Vagina (tissue), 2 donors: Measurements from ENCODE around the gene PTPRN2. TPM values are rescaled to one million over a fixed set of nuclear protein-coding genes. Genes with fewer than 3 reads are reported as not detected.

Source experiments
- DNase-seq, 2 donors: peaks; one replicate each; pipeline ENCODE4 v3.0.0-alpha.2; 2017; ENCODE audit errors: extremely low spot score in 2 of 2
- H3K27ac ChIP-seq: fragments of 200-600 bp; sonication (generic); one replicate; pipeline ENCODE4 v1.5.1; 2019
- H3K27me3 ChIP-seq: fragments of 200-600 bp; sonication (generic); one replicate; pipeline ENCODE4 v1.5.1; 2019
- H3K36me3 ChIP-seq, 2 donors: fragments of 200-600 bp; sonication (generic); one replicate each; pipeline ENCODE4 v1.5.1; 2017 to 2019
- H3K4me1 ChIP-seq: fragments of 200-600 bp; sonication (generic); one replicate; pipeline ENCODE4 v1.5.1; 2019
- H3K4me3 ChIP-seq, 2 donors: fragments of 200-600 bp; sonication (generic); 1 replicate in 1 of 2; 2 replicates in 1 of 2; pipeline ENCODE4 v1.5.1; 2016 to 2019
- H3K9me3 ChIP-seq: fragments of 200-600 bp; sonication (generic); one replicate; pipeline ENCODE4 v1.5.1; 2019
- POLR2A ChIP-seq, 2 donors: fragments of 450-650 bp; IDR thresholded peaks; one replicate each; pipeline ENCODE4 v1.6.1; 2017; ENCODE audit warnings: antibody characterized with exemption in 2 of 2, mild to moderate bottlenecking in 2 of 2, moderate library complexity in 2 of 2
- POLR2AphosphoS5 ChIP-seq, 2 donors: sonication (generic); formaldehyde crosslinking; IDR thresholded peaks; one replicate each; pipeline ENCODE4 v1.9.0; 2017; ENCODE audit warnings: antibody characterized with exemption in 2 of 2, mild to moderate bottlenecking in 2 of 2, low read depth in 1 of 2; ENCODE audit not compliant: insufficient read depth in 1 of 2
- intact Hi-C: fragments of 100-400 bp; cut with DNase I; formaldehyde crosslinking; loops from one replicate; pipeline ENCODE4 v1.15.1; 2023
- total RNA-seq: library from RNA; depleted of rRNA; stranded (reverse); fragments of >200 nt; gene quantifications from one replicate; pipeline ENCODE4 v1.2.3, GENCODE V29; 2016
- TF ChIP-seq, protein P1 (sequence below), 3 experiments: fragments of 450-650 bp in 2 of 3; fragments of 200-600 bp in 1 of 3; sonication (generic) in 1 of 3; IDR thresholded peaks; one replicate each; pipeline ENCODE4 v1.5.1; 2017 to 2019; ENCODE audit warnings: antibody characterized with exemption in 3 of 3, mild to moderate bottlenecking in 2 of 3, moderate library complexity in 2 of 3

Gene PTPRN2
- total RNA-seq, 1 donor from 2014 or later, result 7.4 TPM

DNA sequence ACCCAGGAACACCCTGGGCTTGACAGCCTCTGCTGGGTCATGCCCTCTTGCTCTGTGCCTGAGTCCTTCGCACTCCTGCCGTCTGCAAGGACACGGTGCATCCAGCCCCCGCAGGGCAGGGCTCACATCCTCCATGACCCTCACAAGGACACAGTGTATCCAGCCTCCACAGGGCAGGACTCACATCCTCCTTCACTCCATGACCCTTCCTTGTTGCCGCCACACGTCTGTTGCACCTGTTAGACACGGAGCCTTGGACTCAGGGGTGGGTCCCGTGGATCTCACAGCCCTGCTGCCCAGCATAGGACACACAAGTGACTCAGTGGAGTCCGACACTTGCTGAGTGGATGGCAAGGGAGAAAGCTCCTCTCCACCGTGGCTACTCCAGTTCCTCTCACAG lies 750.1 kb downstream of the PTPRN2 start:
- no peaks in the 10 kb centered on the region for H3K27me3 ChIP-seq
- TF ChIP-seq, protein P1, sequence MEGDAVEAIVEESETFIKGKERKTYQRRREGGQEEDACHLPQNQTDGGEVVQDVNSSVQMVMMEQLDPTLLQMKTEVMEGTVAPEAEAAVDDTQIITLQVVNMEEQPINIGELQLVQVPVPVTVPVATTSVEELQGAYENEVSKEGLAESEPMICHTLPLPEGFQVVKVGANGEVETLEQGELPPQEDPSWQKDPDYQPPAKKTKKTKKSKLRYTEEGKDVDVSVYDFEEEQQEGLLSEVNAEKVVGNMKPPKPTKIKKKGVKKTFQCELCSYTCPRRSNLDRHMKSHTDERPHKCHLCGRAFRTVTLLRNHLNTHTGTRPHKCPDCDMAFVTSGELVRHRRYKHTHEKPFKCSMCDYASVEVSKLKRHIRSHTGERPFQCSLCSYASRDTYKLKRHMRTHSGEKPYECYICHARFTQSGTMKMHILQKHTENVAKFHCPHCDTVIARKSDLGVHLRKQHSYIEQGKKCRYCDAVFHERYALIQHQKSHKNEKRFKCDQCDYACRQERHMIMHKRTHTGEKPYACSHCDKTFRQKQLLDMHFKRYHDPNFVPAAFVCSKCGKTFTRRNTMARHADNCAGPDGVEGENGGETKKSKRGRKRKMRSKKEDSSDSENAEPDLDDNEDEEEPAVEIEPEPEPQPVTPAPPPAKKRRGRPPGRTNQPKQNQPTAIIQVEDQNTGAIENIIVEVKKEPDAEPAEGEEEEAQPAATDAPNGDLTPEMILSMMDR (IDR thresholded peaks at IDR 0.05), result no peak
- no peak for TF ChIP-seq POLR2AphosphoS5 (IDR thresholded peaks at IDR 0.05; ENCODE audit: insufficient read depth in 1 of 2, low read depth in 1 of 2)
- TF ChIP-seq POLR2A (IDR thresholded peaks at IDR 0.05), result no peak
- no peaks in the 10 kb centered on the region for H3K4me1 ChIP-seq
- H3K9me3 ChIP-seq, result no peaks in the 10 kb centered on the region
- intact Hi-C loops, result no loop called here
- H3K27ac ChIP-seq, result no peak overlapping the region
- H3K36me3 ChIP-seq, result no peaks in the 10 kb centered on the region
- no peak for DNase-seq
- H3K4me3 ChIP-seq, result no peak overlapping the region

DNA sequence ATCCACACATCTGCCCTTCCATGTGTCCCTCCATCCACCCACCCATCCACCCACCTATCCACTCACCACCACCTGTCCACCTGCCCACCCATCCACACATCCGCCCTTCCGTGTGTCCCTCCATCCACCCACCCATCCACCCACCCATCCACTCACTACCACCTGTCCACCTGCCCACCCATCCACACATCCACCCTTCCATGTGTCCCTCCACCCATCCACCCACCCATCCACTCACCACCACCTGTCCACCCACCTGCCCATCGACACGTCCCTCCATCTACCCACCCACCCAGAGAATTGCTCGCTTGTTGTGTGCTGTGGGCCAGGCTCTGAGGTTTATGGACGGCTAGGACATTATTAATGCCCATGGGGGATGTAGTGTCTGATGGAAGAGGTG lies 750.6 kb downstream of the PTPRN2 start:
- no peaks in the 10 kb centered on the region for H3K9me3 ChIP-seq
- no peaks in the 10 kb centered on the region for H3K36me3 ChIP-seq
- H3K4me3 ChIP-seq, result no peak overlapping the region
- TF ChIP-seq, protein P1 (IDR thresholded peaks at IDR 0.05), result no peak
- no peak for TF ChIP-seq POLR2AphosphoS5 (IDR thresholded peaks at IDR 0.05; ENCODE audit: insufficient read depth in 1 of 2, low read depth in 1 of 2)
- no peak for TF ChIP-seq POLR2A (IDR thresholded peaks at IDR 0.05)
- no peak for DNase-seq
- intact Hi-C loops, result no loop called here
- no peak overlapping the region for H3K27ac ChIP-seq
- H3K4me1 ChIP-seq, result no peaks in the 10 kb centered on the region
- no peaks in the 10 kb centered on the region for H3K27me3 ChIP-seq

DNA sequence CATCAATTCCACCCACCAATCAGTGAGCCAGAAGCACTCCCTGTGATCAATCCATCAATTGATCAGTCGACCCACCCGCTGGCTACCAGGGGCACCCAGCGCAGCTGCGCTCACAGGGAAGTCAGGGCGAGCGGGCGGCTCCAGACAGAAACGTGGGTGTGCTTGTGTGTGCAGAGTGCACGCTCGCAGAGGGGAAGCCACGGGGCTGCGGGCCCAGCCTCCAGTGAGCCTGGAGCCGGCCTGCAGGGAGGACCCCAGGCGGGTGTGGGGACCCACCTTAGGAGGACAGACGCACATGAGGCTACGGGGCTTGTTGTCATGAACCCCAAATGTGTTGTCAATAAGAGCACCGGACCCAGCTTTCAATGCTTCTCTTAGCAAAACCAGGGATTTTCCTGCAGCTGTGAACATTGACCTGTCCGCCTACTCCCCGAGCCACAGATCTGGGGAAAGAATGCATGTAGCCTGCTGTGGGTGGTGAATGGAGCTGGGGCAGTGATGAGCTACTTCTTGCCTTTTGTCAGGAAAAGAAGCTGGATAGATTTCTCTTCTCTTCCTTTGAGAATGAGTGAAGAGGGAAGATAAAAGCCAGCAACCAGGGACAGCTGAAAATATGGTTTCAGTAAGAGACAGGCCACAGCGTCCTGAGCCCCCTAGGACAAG lies 753.0 kb downstream of the PTPRN2 start:
- Histone ChIP-seq H3K36me3 (no peaks in the 10 kb centered on the region), H3K9me3 (no peaks in the 10 kb centered on the region), H3K27me3 (no peaks in the 10 kb centered on the region), H3K4me1 (no peaks in the 10 kb centered on the region), H3K4me3 (no peak overlapping the region), H3K27ac (no peak overlapping the region)
- no peak for DNase-seq
- intact Hi-C loops, result no loop called here
- TF ChIP-seq, protein P1 (IDR thresholded peaks at IDR 0.05), result no peak
- TF ChIP-seq POLR2AphosphoS5 (IDR thresholded peaks at IDR 0.05; ENCODE audit: insufficient read depth in 1 of 2, low read depth in 1 of 2) (no peak), POLR2A (IDR thresholded peaks at IDR 0.05) (no peak)

DNA sequence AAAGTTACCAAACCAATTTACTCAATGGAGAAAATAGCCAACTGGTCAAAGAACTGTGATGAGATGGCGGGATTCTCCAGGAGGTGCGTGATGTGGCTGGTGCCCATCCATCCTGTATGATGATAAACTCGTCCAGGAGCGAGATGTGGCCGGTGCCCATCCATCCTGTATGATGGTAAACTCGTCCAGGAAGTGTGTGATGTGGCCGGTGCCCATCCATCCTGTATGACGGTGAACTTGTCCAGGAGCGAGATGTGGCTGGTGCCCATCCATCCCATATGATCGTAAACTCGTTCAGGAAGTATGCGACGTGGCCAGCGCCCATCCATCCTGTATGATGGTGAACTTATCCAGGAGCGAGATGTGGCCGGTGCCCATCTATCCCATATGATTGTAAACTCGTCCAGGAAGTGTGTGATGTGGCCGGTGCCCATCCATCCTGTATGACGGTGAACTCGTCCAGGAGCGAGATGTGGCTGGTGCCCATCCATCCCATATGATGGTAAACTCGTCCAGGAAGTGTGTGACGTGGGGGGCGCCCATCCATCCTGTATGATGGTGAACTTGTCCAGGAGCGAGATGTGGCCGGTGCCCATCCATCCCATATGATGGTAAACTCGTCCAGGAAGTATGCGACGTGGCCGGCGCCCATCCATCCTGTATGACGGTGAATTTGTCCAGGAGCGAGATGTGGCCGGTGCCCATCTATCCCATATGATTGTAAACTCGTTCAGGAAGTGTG lies 754.6 kb downstream of the PTPRN2 start:
- intact Hi-C loops, result no loop called here
- TF ChIP-seq, protein P1 (IDR thresholded peaks at IDR 0.05), result no peak
- TF ChIP-seq POLR2AphosphoS5 (IDR thresholded peaks at IDR 0.05; ENCODE audit: insufficient read depth in 1 of 2, low read depth in 1 of 2) (no peak), POLR2A (IDR thresholded peaks at IDR 0.05) (no peak)
- Histone ChIP-seq H3K27me3 (no peaks in the 10 kb centered on the region), H3K4me3 (no peak overlapping the region), H3K27ac (no peak overlapping the region), H3K9me3 (no peaks in the 10 kb centered on the region), H3K4me1 (no peaks in the 10 kb centered on the region), H3K36me3 (no peaks in the 10 kb centered on the region)
- no peak for DNase-seq

DNA sequence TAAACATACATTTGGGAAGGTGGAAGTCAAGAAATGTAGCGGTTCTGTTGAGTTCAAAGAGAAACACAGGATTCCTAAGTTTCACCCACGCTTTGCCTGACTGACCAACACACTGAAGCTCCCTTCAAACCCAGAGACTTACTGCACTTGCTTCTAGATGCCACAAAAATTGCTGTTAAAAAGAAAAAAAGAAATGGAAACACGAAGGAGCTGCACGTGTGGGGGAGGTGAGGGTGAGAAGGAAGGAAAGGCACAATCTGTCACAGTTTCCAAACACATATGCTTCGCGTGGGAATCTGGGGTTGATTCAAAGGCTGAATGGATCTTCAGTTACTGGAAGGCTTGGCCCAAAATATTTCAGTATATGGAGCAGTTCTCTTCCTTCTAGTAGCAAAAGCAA lies 755.2 kb downstream of the PTPRN2 start:
- Histone ChIP-seq H3K4me3 (no peak overlapping the region), H3K27me3 (no peaks in the 10 kb centered on the region), H3K9me3 (no peaks in the 10 kb centered on the region), H3K27ac (no peak overlapping the region), H3K36me3 (no peaks in the 10 kb centered on the region), H3K4me1 (no peaks in the 10 kb centered on the region)
- TF ChIP-seq POLR2AphosphoS5 (IDR thresholded peaks at IDR 0.05; ENCODE audit: insufficient read depth in 1 of 2, low read depth in 1 of 2) (no peak), POLR2A (IDR thresholded peaks at IDR 0.05) (no peak)
- TF ChIP-seq, protein P1 (IDR thresholded peaks at IDR 0.05), result no peak
- DNase-seq, result no peak
- intact Hi-C loops, result no loop called here
